WTC11 (cell line): ENCODE results near the gene TMEM40. TPM values are rescaled to one million over a fixed set of nuclear protein-coding genes. Genes with fewer than 3 reads are reported as not detected.

Experiments used
- ATAC-seq: fragments of 200-7000 bp; cut with Tn5 transposase; 2 replicates; pipeline ENCODE4 v1.10.0; 2021; ENCODE audit warnings: mild to moderate bottlenecking, moderate library complexity
- CTCF ChIA-PET: fragments of 300-600 bp; sonication (Branson Sonifier 250); formaldehyde crosslinking; loops from one replicate; lab custom pipeline; 2021; ENCODE audit warnings: antibody characterized with exemption; lab: Charles Lee
- POLR2A ChIA-PET: fragments of 350-600 bp; sonication (Branson Sonifier 250); formaldehyde crosslinking; loops from one replicate; lab custom pipeline; 2021; ENCODE audit warnings: antibody characterized with exemption; lab: Charles Lee
- DNase-seq: peaks from one replicate; pipeline ENCODE4 v3.0.0; 2021; ENCODE audit warnings: low spot score
- H3K27ac Mint-ChIP-seq: 2 replicates; pipeline ENCODE4 v1.8.0; 2021; ENCODE audit warnings: mixed read lengths
- H3K27me3 Mint-ChIP-seq: 2 replicates; pipeline ENCODE4 v1.8.0; 2021; ENCODE audit warnings: low read depth, mild to moderate bottlenecking, moderate library complexity, mixed read lengths
- H3K36me3 Mint-ChIP-seq: 2 replicates; pipeline ENCODE4 v1.8.0; 2021; ENCODE audit warnings: mixed read lengths
- H3K4me1 Mint-ChIP-seq: 2 replicates; pipeline ENCODE4 v1.8.0; 2022; ENCODE audit warnings: mixed read lengths
- H3K4me3 Mint-ChIP-seq: 2 replicates; pipeline ENCODE4 v1.8.0; 2021; ENCODE audit warnings: mild to moderate bottlenecking, moderate library complexity, mixed read lengths
- H3K9me3 Mint-ChIP-seq: 2 replicates; pipeline ENCODE4 v1.8.0; 2021; ENCODE audit warnings: mixed read lengths
- ETV6 ChIP-seq: sonication (generic); formaldehyde crosslinking; IDR thresholded peaks from 2 replicates; pipeline ENCODE4 v1.8.1; 2022; ENCODE audit warnings: mild to moderate bottlenecking, missing genetic modification reagents
- NFYB ChIP-seq: sonication (generic); formaldehyde crosslinking; conservative IDR thresholded peaks from 2 replicates; pipeline ENCODE4 v1.8.0; 2022; ENCODE audit warnings: low read depth, missing genetic modification reagents
- NR1H2 ChIP-seq: sonication (generic); formaldehyde crosslinking; IDR thresholded peaks from 2 replicates; pipeline ENCODE4 v1.9.0; 2021; ENCODE audit warnings: mild to moderate bottlenecking, moderate library complexity, missing genetic modification reagents
- TP53 ChIP-seq: sonication (generic); formaldehyde crosslinking; IDR thresholded peaks from 2 replicates; pipeline ENCODE4 v1.8.1; 2023; ENCODE audit warnings: mild to moderate bottlenecking, missing genetic modification reagents
- total RNA-seq: library from RNA; stranded (reverse); gene quantifications from 3 replicates; pipeline ENCODE4 v1.2.3, GENCODE V29; 2021
- TF ChIP-seq, protein P1 (sequence below): sonication (generic); formaldehyde crosslinking; IDR thresholded peaks from 2 replicates; pipeline ENCODE4 v1.8.1; 2023; ENCODE audit warnings: mild to moderate bottlenecking, missing genetic modification reagents
- TF ChIP-seq, protein P2 (sequence below): sonication (generic); formaldehyde crosslinking; IDR thresholded peaks from 2 replicates; pipeline ENCODE4 v1.8.0; 2023; ENCODE audit warnings: missing genetic modification reagents, mild to moderate bottlenecking, borderline replicate concordance
- TF ChIP-seq, protein P3 (sequence below): sonication (generic); formaldehyde crosslinking; IDR thresholded peaks from 2 replicates; pipeline ENCODE4 v1.8.1; 2023; ENCODE audit warnings: mild to moderate bottlenecking, missing genetic modification reagents, borderline replicate concordance
- TF ChIP-seq, protein P4 (sequence below): sonication (generic); formaldehyde crosslinking; IDR thresholded peaks from 2 replicates; pipeline ENCODE4 v1.8.1; 2022; ENCODE audit warnings: missing genetic modification reagents, borderline replicate concordance
- TF ChIP-seq, protein P5 (sequence below): fragments of 200-600 bp; IDR thresholded peaks from 2 replicates; pipeline ENCODE4 v1.8.0; 2022; ENCODE audit warnings: antibody characterized with exemption
- TF ChIP-seq, protein P6 (sequence below): sonication (generic); formaldehyde crosslinking; IDR thresholded peaks from 2 replicates; pipeline ENCODE4 v1.8.1; 2022; ENCODE audit warnings: mild to moderate bottlenecking, missing genetic modification reagents, moderate library complexity, borderline replicate concordance

The TMEM40 gene
- total RNA-seq, 1 experiment from 2014 or later, result 0.17 TPM

DNA sequence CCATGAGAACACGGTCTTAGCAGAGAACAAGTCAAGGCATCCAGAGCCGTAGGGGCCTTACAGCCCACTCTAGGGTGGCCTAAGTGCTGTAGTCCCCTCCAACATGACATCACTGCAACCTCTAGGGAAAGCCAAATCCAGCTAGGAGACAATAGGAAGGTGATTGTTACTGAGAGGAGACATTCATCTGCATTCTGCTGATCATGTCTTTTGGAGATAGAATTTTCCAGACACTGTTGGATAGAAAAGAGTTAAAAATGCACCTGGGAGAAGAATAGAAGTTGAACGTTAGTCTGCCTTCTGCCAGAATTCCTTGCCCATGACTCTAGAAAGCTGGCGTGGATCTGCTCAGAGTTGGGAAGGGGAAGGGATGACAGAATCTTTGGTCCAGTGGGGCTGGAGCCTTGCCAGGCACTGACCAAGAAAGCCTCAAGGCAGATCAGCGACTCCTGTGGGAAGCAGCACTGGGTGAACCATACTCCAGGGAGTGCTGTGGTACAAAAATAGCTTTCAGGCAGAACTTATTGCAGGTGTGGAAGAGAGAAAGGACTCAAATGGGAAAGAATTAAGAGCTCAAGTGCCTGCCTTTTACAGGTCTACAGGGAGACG lies 50.4 kb downstream of the TMEM40 start:
- TF ChIP-seq, protein P1, sequence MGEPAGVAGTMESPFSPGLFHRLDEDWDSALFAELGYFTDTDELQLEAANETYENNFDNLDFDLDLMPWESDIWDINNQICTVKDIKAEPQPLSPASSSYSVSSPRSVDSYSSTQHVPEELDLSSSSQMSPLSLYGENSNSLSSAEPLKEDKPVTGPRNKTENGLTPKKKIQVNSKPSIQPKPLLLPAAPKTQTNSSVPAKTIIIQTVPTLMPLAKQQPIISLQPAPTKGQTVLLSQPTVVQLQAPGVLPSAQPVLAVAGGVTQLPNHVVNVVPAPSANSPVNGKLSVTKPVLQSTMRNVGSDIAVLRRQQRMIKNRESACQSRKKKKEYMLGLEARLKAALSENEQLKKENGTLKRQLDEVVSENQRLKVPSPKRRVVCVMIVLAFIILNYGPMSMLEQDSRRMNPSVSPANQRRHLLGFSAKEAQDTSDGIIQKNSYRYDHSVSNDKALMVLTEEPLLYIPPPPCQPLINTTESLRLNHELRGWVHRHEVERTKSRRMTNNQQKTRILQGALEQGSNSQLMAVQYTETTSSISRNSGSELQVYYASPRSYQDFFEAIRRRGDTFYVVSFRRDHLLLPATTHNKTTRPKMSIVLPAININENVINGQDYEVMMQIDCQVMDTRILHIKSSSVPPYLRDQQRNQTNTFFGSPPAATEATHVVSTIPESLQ (CRISPR knock-in tag), result no peak
- TF ChIP-seq NFYB (CRISPR knock-in tag), result no peak
- Mint-ChIP-seq H3K4me3 (no peak overlapping the region), H3K27ac (no peak overlapping the region), H3K36me3 (no peaks in the 10 kb centered on the region), H3K27me3 (no peaks in the 10 kb centered on the region), H3K9me3 (peaks cover 12% of the 10 kb centered on the region), H3K4me1 (no peaks in the 10 kb centered on the region)
- DNase-seq, result no peak
- POLR2A ChIA-PET, result interaction anchor here (0.7 kb wide), 1 partner anchor 808 kb away, joined by 3 read pairs; no protein-coding TSS in a partner anchor
- ATAC-seq, result no peak
- CTCF ChIA-PET, result interaction anchor here (0.6 to 3.6 kb wide), 2 partner anchors 11 to 85 kb away, joined by 6 to 18 read pairs; no protein-coding TSS in a partner anchor

DNA sequence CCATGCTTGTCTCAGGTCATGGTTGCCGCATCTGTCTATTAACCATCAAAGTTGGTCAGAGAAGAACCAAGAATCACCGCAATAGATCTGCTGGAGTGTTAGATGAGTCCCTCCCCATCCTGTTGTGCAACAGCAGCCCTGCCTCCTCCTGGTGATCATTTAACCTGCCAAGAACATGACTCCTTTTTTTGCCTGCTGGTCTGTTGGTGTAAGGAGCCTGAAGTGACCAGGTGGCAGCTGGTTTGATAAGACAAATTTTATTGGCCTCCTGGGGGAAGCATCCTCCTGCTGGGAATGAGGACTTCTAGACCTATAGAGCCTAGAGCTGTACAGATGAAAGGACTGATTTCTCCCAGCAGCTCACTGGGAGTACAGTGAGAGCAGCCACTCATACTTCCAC lies 51.6 kb downstream of the TMEM40 start:
- TF ChIP-seq, protein P2, sequence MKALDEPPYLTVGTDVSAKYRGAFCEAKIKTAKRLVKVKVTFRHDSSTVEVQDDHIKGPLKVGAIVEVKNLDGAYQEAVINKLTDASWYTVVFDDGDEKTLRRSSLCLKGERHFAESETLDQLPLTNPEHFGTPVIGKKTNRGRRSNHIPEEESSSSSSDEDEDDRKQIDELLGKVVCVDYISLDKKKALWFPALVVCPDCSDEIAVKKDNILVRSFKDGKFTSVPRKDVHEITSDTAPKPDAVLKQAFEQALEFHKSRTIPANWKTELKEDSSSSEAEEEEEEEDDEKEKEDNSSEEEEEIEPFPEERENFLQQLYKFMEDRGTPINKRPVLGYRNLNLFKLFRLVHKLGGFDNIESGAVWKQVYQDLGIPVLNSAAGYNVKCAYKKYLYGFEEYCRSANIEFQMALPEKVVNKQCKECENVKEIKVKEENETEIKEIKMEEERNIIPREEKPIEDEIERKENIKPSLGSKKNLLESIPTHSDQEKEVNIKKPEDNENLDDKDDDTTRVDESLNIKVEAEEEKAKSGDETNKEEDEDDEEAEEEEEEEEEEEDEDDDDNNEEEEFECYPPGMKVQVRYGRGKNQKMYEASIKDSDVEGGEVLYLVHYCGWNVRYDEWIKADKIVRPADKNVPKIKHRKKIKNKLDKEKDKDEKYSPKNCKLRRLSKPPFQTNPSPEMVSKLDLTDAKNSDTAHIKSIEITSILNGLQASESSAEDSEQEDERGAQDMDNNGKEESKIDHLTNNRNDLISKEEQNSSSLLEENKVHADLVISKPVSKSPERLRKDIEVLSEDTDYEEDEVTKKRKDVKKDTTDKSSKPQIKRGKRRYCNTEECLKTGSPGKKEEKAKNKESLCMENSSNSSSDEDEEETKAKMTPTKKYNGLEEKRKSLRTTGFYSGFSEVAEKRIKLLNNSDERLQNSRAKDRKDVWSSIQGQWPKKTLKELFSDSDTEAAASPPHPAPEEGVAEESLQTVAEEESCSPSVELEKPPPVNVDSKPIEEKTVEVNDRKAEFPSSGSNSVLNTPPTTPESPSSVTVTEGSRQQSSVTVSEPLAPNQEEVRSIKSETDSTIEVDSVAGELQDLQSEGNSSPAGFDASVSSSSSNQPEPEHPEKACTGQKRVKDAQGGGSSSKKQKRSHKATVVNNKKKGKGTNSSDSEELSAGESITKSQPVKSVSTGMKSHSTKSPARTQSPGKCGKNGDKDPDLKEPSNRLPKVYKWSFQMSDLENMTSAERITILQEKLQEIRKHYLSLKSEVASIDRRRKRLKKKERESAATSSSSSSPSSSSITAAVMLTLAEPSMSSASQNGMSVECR (CRISPR knock-in tag), result no peak
- TF ChIP-seq NR1H2 (CRISPR knock-in tag) (no peak), TP53 (no peak)
- TF ChIP-seq, protein P3, sequence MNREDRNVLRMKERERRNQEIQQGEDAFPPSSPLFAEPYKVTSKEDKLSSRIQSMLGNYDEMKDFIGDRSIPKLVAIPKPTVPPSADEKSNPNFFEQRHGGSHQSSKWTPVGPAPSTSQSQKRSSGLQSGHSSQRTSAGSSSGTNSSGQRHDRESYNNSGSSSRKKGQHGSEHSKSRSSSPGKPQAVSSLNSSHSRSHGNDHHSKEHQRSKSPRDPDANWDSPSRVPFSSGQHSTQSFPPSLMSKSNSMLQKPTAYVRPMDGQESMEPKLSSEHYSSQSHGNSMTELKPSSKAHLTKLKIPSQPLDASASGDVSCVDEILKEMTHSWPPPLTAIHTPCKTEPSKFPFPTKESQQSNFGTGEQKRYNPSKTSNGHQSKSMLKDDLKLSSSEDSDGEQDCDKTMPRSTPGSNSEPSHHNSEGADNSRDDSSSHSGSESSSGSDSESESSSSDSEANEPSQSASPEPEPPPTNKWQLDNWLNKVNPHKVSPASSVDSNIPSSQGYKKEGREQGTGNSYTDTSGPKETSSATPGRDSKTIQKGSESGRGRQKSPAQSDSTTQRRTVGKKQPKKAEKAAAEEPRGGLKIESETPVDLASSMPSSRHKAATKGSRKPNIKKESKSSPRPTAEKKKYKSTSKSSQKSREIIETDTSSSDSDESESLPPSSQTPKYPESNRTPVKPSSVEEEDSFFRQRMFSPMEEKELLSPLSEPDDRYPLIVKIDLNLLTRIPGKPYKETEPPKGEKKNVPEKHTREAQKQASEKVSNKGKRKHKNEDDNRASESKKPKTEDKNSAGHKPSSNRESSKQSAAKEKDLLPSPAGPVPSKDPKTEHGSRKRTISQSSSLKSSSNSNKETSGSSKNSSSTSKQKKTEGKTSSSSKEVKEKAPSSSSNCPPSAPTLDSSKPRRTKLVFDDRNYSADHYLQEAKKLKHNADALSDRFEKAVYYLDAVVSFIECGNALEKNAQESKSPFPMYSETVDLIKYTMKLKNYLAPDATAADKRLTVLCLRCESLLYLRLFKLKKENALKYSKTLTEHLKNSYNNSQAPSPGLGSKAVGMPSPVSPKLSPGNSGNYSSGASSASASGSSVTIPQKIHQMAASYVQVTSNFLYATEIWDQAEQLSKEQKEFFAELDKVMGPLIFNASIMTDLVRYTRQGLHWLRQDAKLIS (CRISPR knock-in tag), result no peak
- Mint-ChIP-seq H3K4me3 (no peak overlapping the region), H3K27me3 (no peaks in the 10 kb centered on the region), H3K9me3 (peaks cover 10% of the 10 kb centered on the region), H3K27ac (no peak overlapping the region), H3K4me1 (no peaks in the 10 kb centered on the region), H3K36me3 (no peaks in the 10 kb centered on the region)
- ATAC-seq (no peak), DNase-seq (no peak)
- POLR2A ChIA-PET, result no interaction called here
- CTCF ChIA-PET, result interaction anchor here (0.8 to 3.6 kb wide), 11 partner anchors 13 to 123 kb away, joined by 3 to 22 read pairs (median 5); partner anchors contain the start of gene TMEM40

DNA sequence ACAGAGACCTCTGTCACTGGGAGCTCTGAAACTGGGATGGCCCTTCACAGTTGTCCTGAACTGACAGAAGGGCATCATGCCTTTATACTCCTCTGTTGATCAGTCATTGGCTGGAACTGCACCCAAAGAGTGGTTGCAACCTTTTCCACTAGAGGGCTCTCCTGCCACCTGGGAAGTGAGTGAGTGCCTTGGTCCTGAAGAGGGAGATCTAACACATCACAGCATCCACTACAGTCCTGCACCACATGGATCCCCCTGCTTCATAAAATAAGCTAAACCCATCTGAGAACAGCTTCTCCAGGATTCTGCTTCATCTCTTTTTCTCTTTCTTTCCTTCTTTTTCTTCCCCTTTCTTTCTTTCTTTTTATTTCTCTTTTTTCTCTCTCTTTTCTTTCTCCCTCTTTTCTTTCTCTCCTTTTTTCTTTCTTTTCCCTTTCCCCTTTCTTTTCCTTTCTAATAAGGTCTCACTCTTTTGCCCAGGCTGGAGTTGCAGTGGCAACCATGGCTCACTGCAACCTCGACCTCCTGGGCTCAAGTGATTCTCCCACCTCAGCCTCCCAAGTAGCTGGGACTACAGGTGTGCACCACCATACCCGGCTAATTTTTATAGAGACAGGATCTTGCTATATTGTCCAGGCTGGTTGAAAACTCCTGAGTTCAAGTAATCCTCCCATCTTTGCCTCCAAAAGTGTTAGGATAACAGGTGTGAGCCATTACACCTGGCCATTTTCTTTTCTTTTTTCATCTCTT lies 52.4 kb downstream of the TMEM40 start:
- no peaks in the 10 kb centered on the region for H3K4me1 Mint-ChIP-seq
- 0 out of 2 replicates have a peak, but pooled peaks have one; percentile 23 for TF ChIP-seq ETV6
- TF ChIP-seq, protein P4, sequence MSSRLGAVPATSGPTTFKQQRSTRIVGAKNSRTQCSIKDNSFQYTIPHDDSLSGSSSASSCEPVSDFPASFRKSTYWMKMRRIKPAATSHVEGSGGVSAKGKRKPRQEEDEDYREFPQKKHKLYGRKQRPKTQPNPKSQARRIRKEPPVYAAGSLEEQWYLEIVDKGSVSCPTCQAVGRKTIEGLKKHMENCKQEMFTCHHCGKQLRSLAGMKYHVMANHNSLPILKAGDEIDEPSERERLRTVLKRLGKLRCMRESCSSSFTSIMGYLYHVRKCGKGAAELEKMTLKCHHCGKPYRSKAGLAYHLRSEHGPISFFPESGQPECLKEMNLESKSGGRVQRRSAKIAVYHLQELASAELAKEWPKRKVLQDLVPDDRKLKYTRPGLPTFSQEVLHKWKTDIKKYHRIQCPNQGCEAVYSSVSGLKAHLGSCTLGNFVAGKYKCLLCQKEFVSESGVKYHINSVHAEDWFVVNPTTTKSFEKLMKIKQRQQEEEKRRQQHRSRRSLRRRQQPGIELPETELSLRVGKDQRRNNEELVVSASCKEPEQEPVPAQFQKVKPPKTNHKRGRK (CRISPR knock-in tag), result peak; percentile 88; the same call in 1 of the 2 replicates
- TF ChIP-seq, protein P5, sequence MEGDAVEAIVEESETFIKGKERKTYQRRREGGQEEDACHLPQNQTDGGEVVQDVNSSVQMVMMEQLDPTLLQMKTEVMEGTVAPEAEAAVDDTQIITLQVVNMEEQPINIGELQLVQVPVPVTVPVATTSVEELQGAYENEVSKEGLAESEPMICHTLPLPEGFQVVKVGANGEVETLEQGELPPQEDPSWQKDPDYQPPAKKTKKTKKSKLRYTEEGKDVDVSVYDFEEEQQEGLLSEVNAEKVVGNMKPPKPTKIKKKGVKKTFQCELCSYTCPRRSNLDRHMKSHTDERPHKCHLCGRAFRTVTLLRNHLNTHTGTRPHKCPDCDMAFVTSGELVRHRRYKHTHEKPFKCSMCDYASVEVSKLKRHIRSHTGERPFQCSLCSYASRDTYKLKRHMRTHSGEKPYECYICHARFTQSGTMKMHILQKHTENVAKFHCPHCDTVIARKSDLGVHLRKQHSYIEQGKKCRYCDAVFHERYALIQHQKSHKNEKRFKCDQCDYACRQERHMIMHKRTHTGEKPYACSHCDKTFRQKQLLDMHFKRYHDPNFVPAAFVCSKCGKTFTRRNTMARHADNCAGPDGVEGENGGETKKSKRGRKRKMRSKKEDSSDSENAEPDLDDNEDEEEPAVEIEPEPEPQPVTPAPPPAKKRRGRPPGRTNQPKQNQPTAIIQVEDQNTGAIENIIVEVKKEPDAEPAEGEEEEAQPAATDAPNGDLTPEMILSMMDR, result peak; percentile 44; the same call in 1 of the 2 replicates
- TF ChIP-seq, protein P6, sequence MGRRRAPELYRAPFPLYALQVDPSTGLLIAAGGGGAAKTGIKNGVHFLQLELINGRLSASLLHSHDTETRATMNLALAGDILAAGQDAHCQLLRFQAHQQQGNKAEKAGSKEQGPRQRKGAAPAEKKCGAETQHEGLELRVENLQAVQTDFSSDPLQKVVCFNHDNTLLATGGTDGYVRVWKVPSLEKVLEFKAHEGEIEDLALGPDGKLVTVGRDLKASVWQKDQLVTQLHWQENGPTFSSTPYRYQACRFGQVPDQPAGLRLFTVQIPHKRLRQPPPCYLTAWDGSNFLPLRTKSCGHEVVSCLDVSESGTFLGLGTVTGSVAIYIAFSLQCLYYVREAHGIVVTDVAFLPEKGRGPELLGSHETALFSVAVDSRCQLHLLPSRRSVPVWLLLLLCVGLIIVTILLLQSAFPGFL (CRISPR knock-in tag), result no peak
- DNase-seq (peak; percentile 78), ATAC-seq (peak; percentile 99)
- H3K27ac Mint-ChIP-seq, result no peak overlapping the region
- no peaks in the 10 kb centered on the region for H3K27me3 Mint-ChIP-seq
- H3K4me3 Mint-ChIP-seq, result no peak overlapping the region
- H3K36me3 Mint-ChIP-seq, result no peaks in the 10 kb centered on the region
- ChIA-PET CTCF (interaction anchor here (0.6 to 2.5 kb wide), 33 partner anchors 8 to 211 kb away, joined by 3 to 22 read pairs (median 4); partner anchors contain the start of genes CAND2, MKRN2OS and TMEM40), POLR2A (no interaction called here)
- H3K9me3 Mint-ChIP-seq, result peaks cover 7% of the 10 kb centered on the region
